Measurements from ENCODE around the gene PIP5K1B. TPM values are rescaled to one million over a fixed set of nuclear protein-coding genes. Genes with fewer than 3 reads are reported as not detected.

PIP5K1B gene
- total and polyA plus RNA-seq, 10 of the 15 experiments (the other 5 are each of a cell fraction or from before 2014, with no cell fraction given): 6.8 to 16.3 (median 10.6) TPM

- TF ChIP-seq CUX1 (IDR thresholded peaks at IDR 0.05; ENCODE audit: insufficient replicate concordance, low read depth, low read length): no peak
- TF ChIP-seq NKRF (conservative IDR thresholded peaks at IDR 0.05): no peak
- no peak; the same call in 1 of the 2 replicates for TF ChIP-seq PKNOX1 (IDR thresholded peaks at IDR 0.05)
- no peak for TF ChIP-seq HDAC2 (IDR thresholded peaks at IDR 0.05)
- no peak for TF ChIP-seq YBX1 (IDR thresholded peaks at IDR 0.05)
- no peak for TF ChIP-seq SIX5 (IDR thresholded peaks at IDR 0.05; ENCODE audit: low read depth, low read length, severe bottlenecking)
- no peak for TF ChIP-seq ZNF592 (IDR thresholded peaks at IDR 0.05)
- no peak for TF ChIP-seq ZNF622 (IDR thresholded peaks at IDR 0.05)
- TF ChIP-seq MTA2 (IDR thresholded peaks at IDR 0.05; ENCODE audit: low read depth): peak; percentile 86
- TF ChIP-seq ZBTB33 (IDR thresholded peaks at IDR 0.05): no peak
- TF ChIP-seq NR2F1 (conservative IDR thresholded peaks at IDR 0.05): peak; percentile 83
- peak; percentile 60 for TF ChIP-seq JUNB (IDR thresholded peaks at IDR 0.05)
- TF ChIP-seq SREBF1 (IDR thresholded peaks at IDR 0.05; ENCODE audit: low read length): peak; percentile 38; the same call in 1 of the 2 replicates
- TF ChIP-seq RELB (IDR thresholded peaks at IDR 0.05; ENCODE audit: low read depth): peak; percentile 74; the same call in 1 of the 2 replicates
Observed at GRCh38 chr9:68966496-68966944, 261.5 kb downstream of the PIP5K1B start (continued).
